GOT3 (cell line): Measurements from ENCODE around the gene TTC23.
"Not testable (repeated sequence)": the region's sequence is repeated elsewhere in the genome, so short reads cannot be mapped to it uniquely, and the experiment has no call there.

Experiments
- DNase-seq: peaks from one replicate; lab custom pipeline; 2025; ENCODE audit warnings: mixed read lengths; lab: John Stamatoyannopoulos, UW

Gene TTC23

DNA sequence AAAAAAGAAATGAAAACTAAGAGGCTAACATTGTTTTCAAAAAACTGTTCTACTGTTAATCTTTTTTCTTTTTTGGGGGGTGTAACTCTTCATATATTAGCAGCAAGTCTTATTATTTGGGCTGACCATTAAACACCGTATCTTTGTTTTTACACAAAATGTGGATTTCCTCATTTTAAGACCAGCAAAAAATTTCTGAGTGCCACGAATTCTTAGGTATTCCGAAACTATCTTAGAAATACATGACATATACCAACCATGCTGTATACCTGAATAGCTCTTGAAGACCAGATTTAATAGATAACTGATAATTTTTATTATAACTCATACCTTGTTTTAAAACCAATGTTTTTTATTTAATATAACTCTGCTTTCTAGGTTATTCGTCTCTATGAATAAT is 620 bp upstream of the TTC23 start:
- DNase-seq = no peak

DNA sequence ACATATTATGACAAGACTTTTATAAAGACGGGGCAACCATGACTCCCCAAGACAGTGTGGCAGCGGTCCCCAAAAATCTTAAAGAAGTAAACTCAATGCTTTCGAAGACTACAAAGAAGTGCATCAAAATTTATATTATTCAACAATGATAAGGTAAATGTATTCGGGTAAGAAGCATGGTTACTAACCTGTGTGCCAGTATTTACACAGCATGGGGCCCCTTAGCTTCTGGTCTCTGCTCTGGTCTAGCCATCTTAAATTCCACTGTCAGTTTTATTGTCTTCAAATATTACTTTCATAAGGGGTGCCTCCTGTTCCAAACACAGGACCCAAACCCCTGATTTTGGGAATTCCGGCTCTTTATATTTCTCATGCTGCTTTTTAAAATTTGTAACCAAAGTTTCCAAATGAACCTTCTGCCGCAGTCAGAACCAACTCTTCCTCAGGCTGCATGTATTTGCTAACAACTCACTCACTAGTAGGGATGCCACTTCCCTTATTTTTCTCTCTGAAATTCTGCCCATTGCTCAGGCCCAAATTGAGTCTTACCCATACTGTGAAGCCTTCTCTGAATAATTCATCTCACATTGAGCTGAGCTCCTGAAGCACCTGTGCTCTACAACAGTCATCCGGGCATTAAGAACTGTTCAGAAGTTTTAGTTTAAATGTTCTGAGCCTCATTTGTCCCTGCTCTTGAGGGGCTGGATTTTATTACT is 1.2 kb downstream of the TTC23 start:
- DNase-seq = no peak

DNA sequence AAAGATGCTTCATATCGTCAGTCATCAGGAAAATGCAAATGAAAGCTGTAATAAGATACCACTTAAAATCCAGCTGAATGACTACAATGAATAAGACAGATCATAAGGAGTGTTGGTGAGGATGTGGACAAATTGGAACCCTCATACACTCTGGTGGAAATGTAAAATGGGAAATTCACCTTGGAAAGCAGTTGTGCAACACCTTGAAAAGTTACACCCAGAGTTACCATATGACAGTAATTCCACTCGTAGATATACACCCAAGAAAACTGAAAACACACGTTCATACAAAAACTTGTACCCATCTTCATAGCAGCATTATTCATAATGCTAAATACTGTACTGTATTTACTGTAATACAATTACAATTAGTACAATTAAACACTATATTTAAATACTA is 2.3 kb downstream of the TTC23 start:
- no peak for DNase-seq

DNA sequence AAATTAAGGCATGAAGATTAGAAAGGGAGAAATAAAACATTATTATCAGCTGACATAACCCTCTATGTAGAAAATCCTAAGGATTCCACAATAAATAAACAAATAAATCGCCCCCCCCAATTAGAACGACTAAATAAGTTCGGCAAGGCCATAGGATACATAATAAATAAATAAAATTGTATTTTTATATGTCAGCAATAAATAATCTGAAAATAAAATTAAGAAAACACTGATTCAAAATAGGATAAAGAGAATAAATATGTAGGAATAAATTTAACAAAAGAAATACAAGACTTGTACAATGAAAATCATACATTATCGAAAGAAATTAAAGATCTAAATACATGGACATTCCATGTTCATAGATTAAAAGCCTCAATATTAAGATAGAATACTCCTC is 5.1 kb downstream of the TTC23 start:
- no peak for DNase-seq

DNA sequence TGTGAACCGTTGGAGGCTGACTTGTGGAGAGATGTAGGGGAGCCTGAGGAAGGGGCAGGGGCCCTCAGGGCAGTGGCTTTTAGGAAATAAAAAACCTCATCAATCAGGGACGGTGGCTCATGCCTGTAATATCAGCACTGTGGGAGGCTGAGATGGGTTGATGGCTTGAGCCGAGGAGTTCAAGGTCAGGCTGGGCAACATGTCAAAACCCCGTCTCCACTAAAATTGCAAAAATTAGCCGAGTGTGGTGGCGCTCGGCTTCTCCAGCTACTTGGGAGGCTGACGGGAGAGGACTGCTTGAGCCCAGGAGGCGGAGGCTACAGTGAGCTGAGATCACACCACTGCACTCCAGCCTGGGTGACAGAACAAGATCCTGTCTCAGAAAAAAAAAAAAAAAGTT is 7.6 kb downstream of the TTC23 start:
- no peak for DNase-seq

DNA sequence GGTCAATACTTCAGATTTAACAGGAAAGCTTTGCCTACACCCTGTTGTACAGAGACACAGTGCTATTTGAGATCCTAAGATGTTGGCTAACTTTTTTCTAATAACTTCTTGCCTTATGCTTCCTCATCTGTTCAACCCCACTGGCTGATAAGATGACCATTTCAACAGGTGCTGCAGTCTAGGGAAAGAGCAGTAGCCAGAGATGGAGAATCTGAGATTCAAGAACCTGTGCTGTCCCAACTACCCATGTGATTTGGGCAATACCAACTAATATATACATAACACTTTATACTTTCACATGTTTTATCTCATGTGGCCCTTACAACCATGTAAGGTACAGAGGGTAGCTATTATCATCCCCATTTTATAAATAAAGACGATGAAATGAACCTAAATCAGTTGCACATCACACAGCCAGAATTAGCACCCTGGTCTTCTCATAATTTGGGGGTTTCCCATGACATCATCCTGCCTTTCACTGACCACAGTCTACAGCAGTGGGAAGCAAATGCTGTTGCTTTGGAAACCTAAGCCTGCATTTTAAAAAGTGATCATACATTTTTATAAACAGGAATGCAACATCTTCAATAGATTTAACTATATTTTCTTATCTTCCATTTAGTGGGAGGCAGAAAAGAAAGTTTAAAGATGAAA is 9.7 kb downstream of the TTC23 start:
- DNase-seq = no peak

DNA sequence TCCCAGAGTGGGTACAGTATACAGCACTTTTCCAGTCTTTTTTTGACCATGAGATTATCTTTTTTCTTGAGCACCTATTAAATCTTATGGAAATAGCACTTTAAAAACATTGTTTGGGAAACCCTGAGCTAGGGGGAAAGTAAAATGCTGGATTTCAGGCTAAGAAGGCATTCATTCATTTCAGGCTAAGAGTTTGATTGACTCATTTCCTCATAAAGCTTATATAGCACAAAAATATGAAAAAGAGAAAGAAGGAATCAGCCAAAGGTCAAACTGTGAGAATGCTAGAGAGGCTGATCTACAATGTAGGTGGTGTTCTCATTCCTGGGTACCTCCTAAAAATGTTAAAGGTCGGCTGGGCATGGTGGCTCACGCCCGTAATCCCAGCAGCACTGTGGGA is 10.5 kb downstream of the TTC23 start:
- no peak for DNase-seq

DNA sequence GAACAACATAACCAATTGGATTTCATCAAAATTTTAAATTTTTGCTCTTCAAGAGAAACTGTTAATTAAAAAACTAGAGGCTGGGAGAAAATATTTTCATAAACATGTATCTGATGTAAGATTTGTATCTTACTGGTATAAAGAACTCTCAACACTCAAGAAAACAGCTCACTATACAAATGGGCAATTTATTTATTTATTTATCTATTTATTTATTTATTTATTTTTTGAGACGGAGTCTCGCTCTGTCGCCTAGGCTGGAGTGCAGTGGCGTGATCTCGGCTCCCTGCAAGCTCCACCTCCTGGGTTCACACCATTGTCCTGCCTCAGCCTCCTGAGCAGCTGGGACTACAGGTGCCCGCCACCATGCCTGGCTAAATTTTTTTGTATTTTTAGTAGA is 15.2 kb downstream of the TTC23 start:
- not testable (repeated sequence) for DNase-seq

DNA sequence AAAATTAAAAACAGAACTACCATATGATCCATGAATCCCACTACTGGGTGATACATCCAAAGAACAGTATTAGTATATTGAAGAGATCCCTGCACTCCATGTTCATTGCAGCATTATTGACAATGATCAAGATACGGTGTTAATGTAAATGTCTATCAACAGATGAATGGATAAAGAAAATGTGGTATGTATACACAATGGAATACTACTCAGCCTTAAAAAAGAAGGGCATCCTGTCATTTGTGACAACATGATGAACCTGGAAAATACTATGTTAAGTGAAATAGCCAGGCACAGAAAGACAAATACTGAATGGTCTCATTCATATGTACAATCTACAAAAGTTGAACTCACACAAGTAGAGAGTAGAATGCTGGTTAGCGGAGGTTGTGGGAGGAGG is 16.6 kb downstream of the TTC23 start:
- no peak for DNase-seq

DNA sequence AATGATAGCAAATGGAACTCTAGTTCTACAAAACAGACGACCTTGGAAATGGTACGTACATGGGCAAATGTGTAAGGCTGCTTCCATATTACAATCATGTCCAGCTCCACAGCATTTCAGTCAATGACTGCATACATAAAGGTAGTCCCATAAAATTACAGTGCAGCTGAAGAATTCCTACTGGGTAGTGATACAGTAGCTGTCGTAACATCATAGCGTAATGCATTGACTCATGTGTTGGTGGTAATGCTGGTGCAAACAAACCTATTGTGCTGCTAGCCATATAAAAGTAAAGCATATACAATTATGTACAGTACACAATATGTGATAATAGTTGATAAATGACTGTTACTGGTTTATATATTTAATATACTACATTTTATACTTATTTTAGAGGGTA is 18.5 kb downstream of the TTC23 start:
- DNase-seq = no peak

DNA sequence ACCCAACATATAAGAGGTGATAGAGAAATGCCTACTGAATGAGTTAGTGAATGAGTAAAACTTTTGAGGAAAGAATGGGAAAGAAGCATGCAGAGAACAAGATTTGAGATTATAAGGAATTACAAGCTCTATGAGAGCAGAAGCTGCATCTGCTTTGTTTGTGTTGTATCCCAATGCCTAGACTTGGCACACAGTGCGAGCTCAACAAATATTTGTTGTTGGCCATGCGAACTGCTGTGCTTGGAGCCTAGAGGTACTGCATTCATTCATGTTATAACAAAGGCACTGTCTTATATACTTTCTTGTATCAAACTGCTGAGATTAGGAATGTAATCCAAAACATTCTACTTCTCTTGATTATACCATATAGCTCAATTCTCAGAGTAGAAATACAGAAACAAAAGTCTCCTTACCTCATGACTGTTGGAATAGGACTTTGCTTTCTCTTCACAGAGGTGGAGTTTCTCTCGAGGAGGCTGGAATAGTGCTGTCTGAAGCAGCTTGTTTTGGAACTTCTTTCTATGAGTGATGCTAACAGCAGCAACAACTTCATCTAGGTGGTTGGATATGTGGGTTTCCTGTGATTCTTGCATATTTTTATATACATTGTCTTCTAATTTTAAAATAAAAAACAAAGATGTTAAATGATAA is 21.1 kb downstream of the TTC23 start:
- no peak for DNase-seq

DNA sequence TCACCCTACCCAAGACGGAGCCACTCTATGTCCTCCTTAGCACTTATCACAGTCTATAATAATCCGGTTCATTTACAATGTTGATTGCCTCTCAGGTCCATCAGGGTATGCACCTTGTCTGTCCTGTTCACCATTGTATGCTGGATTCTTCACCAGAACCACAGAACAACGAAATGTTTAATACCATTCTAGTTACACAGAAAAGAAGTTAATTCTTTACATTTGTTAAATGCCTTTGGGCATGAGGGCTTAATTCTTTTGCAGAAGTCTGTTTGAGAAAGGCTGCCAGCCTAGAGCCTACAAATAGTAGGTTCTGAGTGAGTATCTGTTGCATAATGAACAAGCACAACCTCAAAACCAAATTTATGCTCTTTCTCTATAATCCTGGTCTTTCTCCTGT is 22.6 kb downstream of the TTC23 start:
- DNase-seq = no peak

DNA sequence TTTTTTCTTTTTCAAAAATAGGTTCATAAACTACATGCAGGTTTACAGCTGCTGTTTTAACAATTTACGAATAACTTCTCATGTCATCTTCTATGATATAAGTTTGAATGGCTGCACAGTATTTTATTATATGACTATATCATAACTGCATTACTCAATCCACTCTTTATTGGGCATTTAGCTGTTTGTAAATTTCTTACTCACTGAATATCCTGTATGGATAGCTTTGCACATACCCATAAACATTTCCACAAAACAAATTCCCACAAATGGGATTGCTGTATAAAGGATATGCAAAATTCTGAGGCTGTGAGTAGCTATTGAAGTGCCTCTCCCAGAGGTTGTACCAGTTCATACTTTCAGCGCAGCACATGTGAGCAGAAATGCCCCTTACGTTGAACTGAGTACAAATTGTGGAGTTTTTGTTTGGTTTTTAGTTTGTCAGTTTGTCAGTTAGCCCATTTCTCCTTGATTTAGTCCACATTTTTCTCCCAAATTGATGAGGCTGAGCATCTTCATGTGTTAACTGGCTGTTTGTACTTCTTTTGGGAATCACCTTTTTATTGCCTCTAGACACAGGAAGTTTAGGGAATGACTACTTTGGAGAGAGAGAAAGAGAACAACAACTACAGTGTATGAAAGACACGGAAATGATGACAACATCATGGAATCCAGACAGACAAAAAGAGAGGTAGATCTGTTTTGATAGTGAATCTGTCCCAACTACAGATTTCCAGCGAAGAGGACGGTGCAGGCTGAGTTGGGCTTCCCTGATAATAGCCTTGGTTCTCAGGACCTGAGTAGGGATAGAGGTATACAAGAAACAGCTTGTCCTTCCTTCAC is 24.8 kb downstream of the TTC23 start:
- no peak for DNase-seq

DNA sequence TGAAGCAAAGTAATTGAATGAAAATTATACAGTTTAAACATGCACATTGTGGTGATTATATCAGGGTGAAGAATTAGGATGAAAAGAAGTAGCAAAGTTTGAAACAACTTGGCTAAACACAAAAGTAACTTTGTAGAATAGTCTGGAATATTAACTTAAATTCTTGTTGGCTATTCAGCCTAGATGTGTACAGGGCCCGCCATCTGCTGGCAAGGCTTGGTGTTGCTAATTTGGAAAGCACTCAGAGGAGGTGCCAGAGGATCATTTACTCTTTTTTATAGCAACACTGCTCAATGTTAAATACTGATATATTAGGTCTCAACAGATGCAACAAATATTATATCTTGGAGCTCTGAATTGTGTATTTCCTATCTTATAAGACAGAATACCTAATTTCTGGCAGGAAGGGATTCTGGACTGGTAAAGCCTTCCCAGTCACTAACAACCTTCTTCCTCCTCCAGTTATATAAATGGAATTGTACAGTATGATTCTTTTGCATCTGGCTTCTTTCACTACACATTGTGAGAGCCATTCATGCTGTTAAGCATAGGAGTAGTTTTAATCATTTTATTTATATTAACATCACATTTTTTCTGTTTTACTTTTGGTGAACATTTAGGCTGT is 36.1 kb downstream of the TTC23 start:
- DNase-seq = peak; percentile 5

DNA sequence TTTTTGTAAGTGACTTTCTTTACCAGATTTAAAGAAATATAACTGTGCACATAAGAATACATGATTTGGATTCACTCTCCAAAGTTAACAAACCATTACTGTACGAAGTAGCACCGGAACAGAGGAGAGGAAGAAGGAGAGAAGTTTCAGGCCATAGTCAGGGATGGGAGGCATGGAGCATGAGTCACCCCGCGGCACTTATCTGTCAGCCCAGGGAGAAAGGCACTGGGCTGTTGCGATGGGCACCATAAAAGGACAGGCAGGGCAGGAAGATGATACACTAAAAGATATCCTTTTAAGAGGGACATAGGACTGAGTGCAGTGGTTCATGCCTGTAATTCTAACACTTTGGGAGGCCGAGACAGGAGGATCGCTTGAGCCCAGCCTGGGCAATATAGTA is 37.0 kb downstream of the TTC23 start:
- DNase-seq = no peak

DNA sequence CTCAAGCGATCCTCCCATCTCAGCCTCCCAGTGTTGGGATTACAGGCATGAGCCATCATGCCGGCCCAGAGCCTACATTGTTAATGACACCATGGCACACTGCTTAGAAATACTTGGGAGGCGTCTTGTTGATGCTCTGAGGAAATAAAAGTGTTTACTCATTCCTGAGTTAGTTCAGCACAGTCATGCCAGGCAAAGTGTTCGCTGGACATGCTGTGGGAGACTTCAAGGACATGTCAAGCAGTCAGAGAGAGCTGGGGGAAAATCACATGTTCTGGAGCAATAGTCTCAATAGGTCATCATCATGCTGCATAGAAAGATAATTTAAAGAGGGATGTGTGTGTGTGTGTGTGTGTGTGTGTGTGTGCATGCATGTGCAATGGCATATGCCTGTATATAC is 37.5 kb downstream of the TTC23 start:
- DNase-seq = no peak

DNA sequence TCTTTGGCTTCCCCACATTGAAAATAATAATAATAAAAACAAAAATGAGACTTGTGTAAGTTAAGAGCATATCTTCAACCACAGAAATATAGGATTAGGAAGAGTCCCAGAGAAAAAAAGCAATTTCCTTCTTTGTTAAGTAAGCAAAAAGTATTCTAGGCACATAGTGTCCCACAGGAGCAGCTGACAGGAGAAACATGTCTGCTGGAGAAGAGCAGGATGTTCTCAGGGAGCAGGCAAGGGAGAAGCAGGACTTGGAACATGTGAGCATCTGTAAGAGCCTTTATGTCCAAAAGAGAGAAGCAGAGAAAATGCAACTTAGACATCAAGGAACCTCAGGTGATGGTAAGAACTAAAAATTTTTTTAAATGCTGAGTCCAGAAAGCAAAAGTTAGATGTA is 39.0 kb downstream of the TTC23 start:
- DNase-seq = no peak

DNA sequence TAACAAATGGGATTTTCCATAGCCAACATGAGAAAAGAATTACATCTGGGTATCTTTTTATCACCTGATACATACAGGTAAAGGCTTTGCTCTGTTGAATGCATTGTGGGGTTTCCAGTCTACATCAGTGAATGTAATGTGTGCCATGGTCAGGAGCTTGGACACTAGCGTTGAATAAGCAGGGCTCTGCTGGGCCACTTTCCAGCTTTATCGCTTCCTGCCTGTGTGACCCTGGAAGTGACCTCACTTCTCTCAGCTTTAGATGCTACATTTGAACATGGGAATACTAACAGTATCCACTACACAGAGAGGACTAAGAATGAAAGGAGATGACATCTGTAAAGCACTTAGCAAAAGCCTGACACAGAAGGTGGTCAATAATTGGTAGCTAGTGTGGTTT is 40.1 kb downstream of the TTC23 start:
- DNase-seq = no peak

DNA sequence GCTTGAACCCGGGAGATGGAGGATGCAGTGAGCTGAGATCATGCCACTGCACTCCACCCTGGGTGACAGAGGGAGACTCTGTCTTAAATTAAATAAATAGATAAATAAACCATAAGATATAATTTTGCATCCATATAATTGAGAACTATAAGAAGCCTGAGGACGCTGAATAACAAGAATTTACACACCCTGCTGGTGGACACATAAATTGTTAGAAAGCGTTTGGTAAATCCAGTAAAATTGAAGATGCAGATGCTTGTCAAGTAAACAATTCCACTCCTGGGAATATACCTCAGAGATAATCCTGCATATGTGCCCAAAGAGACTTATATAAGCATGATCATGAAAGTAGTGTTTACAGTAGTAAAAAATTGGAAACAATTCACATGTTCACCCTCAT is 41.7 kb downstream of the TTC23 start:
- DNase-seq = no peak

DNA sequence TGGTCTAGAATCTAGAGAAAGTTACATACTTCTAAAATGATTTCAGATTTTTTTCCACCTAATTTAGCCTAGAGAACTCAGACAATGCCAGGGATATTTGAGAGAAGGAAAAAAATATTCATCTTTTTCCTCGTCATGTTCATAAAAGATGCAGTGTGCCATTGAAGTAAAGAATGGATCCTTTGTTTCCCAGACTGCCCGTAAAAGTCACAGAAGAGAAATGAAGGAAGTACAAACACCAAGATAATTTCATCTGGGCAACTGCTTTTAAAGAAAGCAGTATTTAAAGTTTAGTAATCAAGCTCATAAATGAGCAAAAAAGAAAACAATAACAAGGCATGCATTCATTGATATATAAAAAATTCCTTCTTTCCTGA is 47.2 kb downstream of the TTC23 start:
- no peak for DNase-seq

DNA sequence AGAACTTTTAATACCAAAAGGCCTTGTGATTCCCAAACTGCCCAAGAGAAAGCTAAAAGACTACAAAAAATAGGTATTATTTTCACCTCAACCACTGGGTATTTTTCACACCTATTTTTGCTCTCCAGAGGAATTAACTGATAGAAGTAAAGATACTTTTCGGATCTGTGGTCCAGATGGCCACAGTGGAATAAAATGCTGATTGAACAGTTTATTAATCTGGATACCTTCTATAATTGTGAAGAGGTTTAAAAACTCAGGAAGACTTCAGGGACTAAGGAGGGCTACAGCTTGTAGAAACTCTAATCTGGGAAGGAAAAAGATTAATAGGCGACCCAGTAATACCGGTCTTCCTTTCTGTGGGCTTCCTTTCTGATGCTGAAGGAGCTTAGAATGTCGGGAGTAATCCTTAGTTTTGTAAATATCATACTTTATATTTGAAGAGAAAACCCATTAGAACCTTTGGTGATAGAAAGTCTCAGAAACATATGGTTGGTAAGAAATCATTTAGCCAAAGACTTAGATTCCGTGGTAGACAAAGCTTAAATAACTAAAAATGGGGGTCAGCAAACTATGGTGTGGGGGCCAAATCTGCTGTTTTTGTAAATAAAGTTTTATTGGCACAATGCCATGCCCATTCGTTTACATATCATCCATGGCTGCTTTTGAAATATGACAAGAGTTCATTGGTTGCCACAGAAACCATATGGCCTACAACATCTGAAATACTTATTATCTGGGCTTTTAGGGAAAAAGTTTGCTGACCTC is 47.8 kb downstream of the TTC23 start:
- no peak for DNase-seq
